Activated CD4-positive, alpha-beta T cell treated with anti-CD3 and anti-CD28 coated beads, Interleukin-2, amount 50 U/mL, for 48 hours (primary cell): ENCODE data around the gene RANBP17.

Experiments
- DNase-seq, 2 experiments: peaks; one replicate each; pipeline ENCODE4 v3.0.0-alpha.2; 2020

RANBP17 gene

GRCh38 chr5:171323007-171323406 is 461.2 kb downstream of the RANBP17 start:
- DNase-seq = no peak

GRCh38 chr5:171323806-171324632 is 462.2 kb downstream of the RANBP17 start:
- no peak for DNase-seq

- DNase-seq = no peak
Measured at GRCh38 chr5:171330021-171330420, 468.2 kb downstream of the RANBP17 start.

- DNase-seq = no peak
Measured at GRCh38 chr5:171335616-171336015, 473.8 kb downstream of the RANBP17 start.

GRCh38 chr5:171336521-171337209 is 474.8 kb downstream of the RANBP17 start:
- DNase-seq = peak; percentile 31 to 33

GRCh38 chr5:171337210-171337569 is 475.4 kb downstream of the RANBP17 start:
- no peak for DNase-seq

GRCh38 chr5:171340042-171340441 is 478.2 kb downstream of the RANBP17 start:
- no peak for DNase-seq

GRCh38 chr5:171340491-171340890 is 478.7 kb downstream of the RANBP17 start:
- no peak for DNase-seq

- DNase-seq = peak; percentile 21 to 38
Measured at GRCh38 chr5:171342362-171343111, 480.7 kb downstream of the RANBP17 start.

- no peak for DNase-seq
Measured at GRCh38 chr5:171344936-171345608, 483.3 kb downstream of the RANBP17 start.
